ENCODE measurements around the gene CHGA.

The CHGA gene

DNA sequence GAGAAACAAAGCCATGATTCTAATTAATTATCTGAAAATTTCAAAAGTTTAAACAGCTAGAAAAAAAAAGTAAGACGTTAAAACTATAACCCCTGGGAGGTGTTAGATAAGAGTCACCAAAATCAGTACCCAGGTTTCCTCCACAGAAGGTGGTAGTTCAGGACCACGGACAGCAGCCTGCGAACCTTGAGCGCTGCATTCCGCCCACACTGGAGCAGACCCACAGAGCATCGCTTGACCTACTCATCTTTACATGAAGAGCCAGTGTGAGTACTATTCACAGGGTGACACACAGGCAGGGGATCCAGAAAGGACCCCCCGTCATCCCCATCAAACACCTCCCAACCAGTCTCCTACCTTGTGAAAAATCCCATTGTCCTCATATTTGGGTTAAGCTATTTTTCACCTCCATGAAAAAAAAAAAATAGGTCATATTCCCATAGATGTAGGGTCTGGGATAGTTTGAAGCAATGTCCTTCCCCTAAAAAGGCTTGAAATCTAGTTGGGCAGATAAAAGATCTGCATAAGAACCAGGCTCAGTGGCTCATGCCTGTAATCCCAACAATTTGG lies 8.8 kb upstream of the CHGA start:
- no peak for DNase-seq (ENCODE audit: low read depth)
- TF ChIP-seq, protein P1, sequence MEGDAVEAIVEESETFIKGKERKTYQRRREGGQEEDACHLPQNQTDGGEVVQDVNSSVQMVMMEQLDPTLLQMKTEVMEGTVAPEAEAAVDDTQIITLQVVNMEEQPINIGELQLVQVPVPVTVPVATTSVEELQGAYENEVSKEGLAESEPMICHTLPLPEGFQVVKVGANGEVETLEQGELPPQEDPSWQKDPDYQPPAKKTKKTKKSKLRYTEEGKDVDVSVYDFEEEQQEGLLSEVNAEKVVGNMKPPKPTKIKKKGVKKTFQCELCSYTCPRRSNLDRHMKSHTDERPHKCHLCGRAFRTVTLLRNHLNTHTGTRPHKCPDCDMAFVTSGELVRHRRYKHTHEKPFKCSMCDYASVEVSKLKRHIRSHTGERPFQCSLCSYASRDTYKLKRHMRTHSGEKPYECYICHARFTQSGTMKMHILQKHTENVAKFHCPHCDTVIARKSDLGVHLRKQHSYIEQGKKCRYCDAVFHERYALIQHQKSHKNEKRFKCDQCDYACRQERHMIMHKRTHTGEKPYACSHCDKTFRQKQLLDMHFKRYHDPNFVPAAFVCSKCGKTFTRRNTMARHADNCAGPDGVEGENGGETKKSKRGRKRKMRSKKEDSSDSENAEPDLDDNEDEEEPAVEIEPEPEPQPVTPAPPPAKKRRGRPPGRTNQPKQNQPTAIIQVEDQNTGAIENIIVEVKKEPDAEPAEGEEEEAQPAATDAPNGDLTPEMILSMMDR (IDR thresholded peaks at IDR 0.05; ENCODE audit: control insufficient read depth, insufficient read depth, low read depth, low read length, missing control alignments): no peak
- H3K4me3 ChIP-seq (ENCODE audit: control insufficient read depth, low read depth, low read length): no peak overlapping the region

DNA sequence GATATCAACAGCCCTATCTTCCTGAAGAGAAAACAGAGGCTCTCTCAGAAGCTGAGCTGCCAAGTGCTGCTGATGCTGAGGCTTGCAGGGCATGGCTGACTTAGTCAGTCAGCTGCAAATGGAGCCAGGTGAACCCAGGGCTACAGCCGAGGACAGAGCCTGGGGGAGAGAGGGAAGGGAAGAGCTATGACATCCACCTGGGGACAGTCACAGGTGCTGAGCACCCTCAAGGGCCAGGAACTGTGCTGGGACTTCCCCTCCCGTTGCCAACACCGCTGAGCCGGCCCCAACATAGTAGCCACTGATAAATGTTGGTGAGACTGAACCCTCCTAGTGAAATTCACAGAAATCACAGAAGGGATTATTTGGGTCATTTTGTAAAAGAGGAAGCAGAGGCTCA lies 6.7 kb upstream of the CHGA start:
- no peak overlapping the region for H3K4me3 ChIP-seq (ENCODE audit: control insufficient read depth, low read depth, low read length)
- no peak for DNase-seq (ENCODE audit: low read depth)
- TF ChIP-seq, protein P1 (IDR thresholded peaks at IDR 0.05; ENCODE audit: control insufficient read depth, insufficient read depth, low read depth, low read length, missing control alignments): no peak

DNA sequence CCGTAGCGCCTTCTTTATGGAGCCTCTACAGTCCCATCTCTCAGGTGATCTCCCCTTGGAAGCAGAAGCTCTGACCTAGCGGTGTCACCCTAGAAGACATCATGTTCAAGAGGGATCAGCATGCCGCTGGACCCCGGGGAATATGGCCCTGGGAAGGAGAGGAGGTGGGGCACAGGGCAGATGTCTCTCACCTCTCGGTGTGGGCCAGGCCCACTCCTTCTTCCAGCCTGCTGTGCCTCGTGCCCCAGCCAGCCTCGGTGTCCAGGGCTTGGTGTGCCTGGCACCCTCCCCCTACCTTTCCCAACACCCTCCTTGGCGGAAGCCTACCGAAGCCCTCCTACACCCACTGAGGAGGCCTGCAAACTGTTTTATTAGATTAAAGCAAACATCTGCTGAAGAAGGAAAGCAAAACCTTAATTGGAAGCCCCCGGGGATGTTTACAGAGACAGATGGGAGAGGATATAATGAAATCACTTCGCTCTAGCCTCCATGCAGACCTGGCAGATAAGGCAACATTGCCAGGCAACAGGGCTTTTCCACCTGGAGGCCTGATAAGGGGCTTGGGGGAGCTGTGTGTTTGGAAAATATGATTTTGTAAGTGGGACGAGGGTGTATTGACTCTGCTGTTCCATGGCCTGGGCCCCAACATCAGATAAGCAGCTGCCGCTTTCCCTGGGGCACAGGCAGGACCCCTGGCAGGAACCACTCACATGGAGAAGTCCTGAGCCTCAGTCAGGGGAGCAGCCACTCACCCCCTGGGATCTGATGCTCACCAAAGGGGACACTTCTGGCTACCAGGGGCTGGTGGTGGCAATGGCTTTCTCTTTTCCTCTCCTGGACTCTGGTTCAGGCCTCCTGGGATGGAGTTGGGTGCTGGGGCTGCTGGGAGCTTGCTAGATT lies 5.7 kb upstream of the CHGA start:
- no peak overlapping the region for H3K4me3 ChIP-seq (ENCODE audit: control insufficient read depth, low read depth, low read length)
- DNase-seq (ENCODE audit: low read depth): no peak
- TF ChIP-seq, protein P1 (IDR thresholded peaks at IDR 0.05; ENCODE audit: control insufficient read depth, insufficient read depth, low read depth, low read length, missing control alignments): no peak

DNA sequence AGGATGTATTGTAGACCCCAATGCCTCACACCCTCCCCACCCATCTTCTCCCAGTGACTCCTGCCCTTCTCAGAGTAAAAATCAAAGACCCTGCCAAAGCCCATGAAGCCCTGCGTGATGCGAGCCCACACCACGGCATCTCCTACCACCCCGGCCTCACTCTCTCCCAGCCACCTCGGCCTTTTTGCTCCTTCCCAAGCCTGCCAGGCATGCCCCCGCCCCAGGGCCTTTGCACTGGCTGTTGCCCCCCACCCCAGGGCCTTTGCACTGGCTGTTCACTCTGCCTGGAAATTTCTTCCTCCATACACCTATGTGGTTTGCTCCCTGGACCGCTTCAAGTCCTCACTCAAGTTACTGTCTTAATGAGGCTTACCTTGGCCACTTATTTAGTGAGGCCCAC lies 5.0 kb upstream of the CHGA start:
- H3K4me3 ChIP-seq (ENCODE audit: control insufficient read depth, low read depth, low read length): no peak overlapping the region
- TF ChIP-seq, protein P1 (IDR thresholded peaks at IDR 0.05; ENCODE audit: control insufficient read depth, insufficient read depth, low read depth, low read length, missing control alignments): no peak
- DNase-seq (ENCODE audit: low read depth): no peak

DNA sequence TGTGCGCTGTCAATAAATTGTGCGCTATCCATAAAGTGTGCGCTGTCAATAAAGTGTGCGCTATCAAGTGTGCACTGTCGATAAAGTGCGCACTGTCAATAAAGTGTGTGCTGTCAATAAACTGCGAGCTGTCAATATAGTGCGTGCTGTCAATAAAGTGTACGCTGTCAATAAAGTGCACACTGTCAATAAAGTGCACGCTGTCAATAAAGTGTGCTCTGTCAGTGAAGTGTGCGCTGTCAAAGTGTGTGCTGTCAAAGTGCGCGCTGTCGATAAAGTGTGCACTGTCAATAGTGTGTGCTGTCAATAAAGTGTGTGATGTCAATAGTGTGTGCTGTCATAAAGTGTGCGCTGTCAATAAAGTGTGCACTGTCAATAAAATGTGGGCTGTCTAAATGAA lies 2.9 kb upstream of the CHGA start:
- DNase-seq (ENCODE audit: low read depth): no peak
- TF ChIP-seq, protein P1 (IDR thresholded peaks at IDR 0.05; ENCODE audit: control insufficient read depth, insufficient read depth, low read depth, low read length, missing control alignments): no peak
- no peak overlapping the region for H3K4me3 ChIP-seq (ENCODE audit: control insufficient read depth, low read depth, low read length)

DNA sequence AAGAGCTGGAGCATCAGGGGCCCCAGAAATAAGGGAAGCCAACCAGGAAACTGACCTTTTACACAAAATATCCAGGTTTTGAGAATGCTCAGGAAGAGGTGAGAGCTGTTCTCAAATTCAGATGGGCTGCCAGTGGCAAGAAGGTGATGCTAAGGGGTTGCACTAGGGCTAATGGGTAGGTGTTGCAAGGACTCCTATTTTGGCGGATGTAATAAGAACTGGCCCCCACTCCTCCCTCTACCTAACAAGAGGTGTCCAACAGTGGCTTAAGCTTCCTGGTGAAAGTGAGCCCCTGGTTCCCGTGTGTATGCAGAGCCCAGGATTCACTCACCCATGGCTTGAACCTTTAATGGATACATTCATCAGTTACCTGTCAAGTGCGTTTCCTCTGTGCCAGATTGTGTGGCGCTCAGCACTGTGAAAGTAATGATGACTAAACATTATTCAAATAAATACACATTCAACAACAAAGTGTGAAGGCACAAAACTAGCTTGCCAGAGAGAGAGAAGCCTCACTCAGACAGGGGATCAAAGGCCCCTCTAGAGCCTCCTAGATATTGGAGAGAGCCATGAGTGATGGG lies 705 bp upstream of the CHGA start:
- no peak overlapping the region for H3K4me3 ChIP-seq (ENCODE audit: control insufficient read depth, low read depth, low read length)
- DNase-seq (ENCODE audit: low read depth): no peak
- TF ChIP-seq, protein P1 (IDR thresholded peaks at IDR 0.05; ENCODE audit: control insufficient read depth, insufficient read depth, low read depth, low read length, missing control alignments): no peak
